GM18499 (cell line): ENCODE data around the gene LRRC42.

Experiments
- ATAC-seq: cut with Tn5 transposase; IDR thresholded peaks from one replicate; pipeline ENCODE4 v1.9.1; 2021; ENCODE audit warnings: moderate number of reproducible peaks; ENCODE audit not compliant: insufficient read depth, unreplicated experiment

The LRRC42 gene

GRCh38 chr1:53938136-53938830, 7.9 kb upstream of the LRRC42 start:
- no peak for ATAC-seq

GRCh38 chr1:53942127-53942957, 3.8 kb upstream of the LRRC42 start:
- ATAC-seq = no peak

GRCh38 chr1:53943090-53943489, 3.1 kb upstream of the LRRC42 start:
- ATAC-seq = no peak

GRCh38 chr1:53943490-53944043, 2.6 kb upstream of the LRRC42 start:
- no peak for ATAC-seq

- no peak for ATAC-seq
These were observed 1.5 kb upstream of the LRRC42 start for GRCh38 chr1:53944469-53945182.

GRCh38 chr1:53945183-53945432, 1.0 kb upstream of the LRRC42 start:
- no peak for ATAC-seq

- peak; percentile 55 for ATAC-seq
These were observed 508 bp upstream of the LRRC42 start, which contains the start of gene IFT25 for GRCh38 chr1:53945433-53946251. IFT25 (minus strand) TSS chr1:53945699; CDS start chr1:53940082, 5,617 bp downstream.

- no peak for ATAC-seq
These were observed 1.2 kb downstream of the LRRC42 start for GRCh38 chr1:53947172-53947907.

- ATAC-seq = no peak
These were observed 2.1 kb downstream of the LRRC42 start for GRCh38 chr1:53948291-53948690.

GRCh38 chr1:53949023-53949990, 3.2 kb downstream of the LRRC42 start:
- no peak for ATAC-seq

- no peak for ATAC-seq
These were observed 5.5 kb downstream of the LRRC42 start for GRCh38 chr1:53951697-53952096.

GRCh38 chr1:53954128-53954527, 8.0 kb downstream of the LRRC42 start:
- ATAC-seq = no peak

GRCh38 chr1:53956308-53957168, 10.4 kb downstream of the LRRC42 start:
- ATAC-seq = no peak

GRCh38 chr1:53957194-53957818, 11.2 kb downstream of the LRRC42 start:
- no peak for ATAC-seq

GRCh38 chr1:53959664-53960250, 13.6 kb downstream of the LRRC42 start:
- ATAC-seq = no peak

GRCh38 chr1:53962395-53962794, 16.2 kb downstream of the LRRC42 start:
- no peak for ATAC-seq

GRCh38 chr1:53963460-53963859, 17.3 kb downstream of the LRRC42 start:
- ATAC-seq = no peak
